Measurements from ENCODE around the gene MPPED1.

MPPED1 gene

DNA sequence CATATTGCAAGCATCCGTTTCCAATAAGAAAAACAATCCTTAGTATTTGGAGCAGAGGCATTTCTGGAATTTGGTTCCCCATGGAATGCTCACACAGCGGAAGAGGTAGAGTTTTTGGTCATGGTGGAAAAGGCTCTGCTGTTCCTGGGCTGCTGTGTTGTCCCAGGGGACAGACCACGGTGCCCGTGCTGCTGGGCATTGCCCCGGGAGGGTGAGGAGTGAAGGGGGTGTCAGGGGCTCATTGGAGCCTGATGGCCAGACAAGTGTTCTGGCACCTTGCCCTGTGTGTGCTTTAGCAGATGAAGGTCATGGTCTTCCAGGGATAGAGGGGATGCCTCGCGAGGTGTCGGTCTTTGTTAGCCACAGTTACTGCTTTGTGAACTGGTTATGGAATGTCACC is 61.2 kb downstream of the MPPED1 start:
- TF ChIP-seq, protein P1, sequence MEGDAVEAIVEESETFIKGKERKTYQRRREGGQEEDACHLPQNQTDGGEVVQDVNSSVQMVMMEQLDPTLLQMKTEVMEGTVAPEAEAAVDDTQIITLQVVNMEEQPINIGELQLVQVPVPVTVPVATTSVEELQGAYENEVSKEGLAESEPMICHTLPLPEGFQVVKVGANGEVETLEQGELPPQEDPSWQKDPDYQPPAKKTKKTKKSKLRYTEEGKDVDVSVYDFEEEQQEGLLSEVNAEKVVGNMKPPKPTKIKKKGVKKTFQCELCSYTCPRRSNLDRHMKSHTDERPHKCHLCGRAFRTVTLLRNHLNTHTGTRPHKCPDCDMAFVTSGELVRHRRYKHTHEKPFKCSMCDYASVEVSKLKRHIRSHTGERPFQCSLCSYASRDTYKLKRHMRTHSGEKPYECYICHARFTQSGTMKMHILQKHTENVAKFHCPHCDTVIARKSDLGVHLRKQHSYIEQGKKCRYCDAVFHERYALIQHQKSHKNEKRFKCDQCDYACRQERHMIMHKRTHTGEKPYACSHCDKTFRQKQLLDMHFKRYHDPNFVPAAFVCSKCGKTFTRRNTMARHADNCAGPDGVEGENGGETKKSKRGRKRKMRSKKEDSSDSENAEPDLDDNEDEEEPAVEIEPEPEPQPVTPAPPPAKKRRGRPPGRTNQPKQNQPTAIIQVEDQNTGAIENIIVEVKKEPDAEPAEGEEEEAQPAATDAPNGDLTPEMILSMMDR (IDR thresholded peaks at IDR 0.05; ENCODE audit: insufficient read depth, low read length, missing control alignments): no peak
- no peak for DNase-seq (ENCODE audit: low read depth, low spot score)
- POLR2A ChIA-PET: no interaction called here
- CTCF ChIA-PET: no interaction called here
- H3K4me3 ChIP-seq (ENCODE audit: low read depth, low read length): no peak overlapping the region

GRCh38 chr22:43473441-43473840 is 61.6 kb downstream of the MPPED1 start:
- DNase-seq (ENCODE audit: low read depth, low spot score): no peak
- H3K4me3 ChIP-seq (ENCODE audit: low read depth, low read length): no peak overlapping the region
- ChIA-PET CTCF (no interaction called here), POLR2A (no interaction called here)
- TF ChIP-seq, protein P1 (IDR thresholded peaks at IDR 0.05; ENCODE audit: insufficient read depth, low read length, missing control alignments): no peak

- TF ChIP-seq, protein P1 (IDR thresholded peaks at IDR 0.05; ENCODE audit: insufficient read depth, low read length, missing control alignments): no peak
- no peak for DNase-seq (ENCODE audit: low read depth, low spot score)
- CTCF ChIA-PET: no interaction called here
- POLR2A ChIA-PET: no interaction called here
- no peak overlapping the region for H3K4me3 ChIP-seq (ENCODE audit: low read depth, low read length)
Measured at GRCh38 chr22:43474161-43475101, 62.6 kb downstream of the MPPED1 start.

GRCh38 chr22:43475549-43476076 is 63.8 kb downstream of the MPPED1 start:
- CTCF ChIA-PET: no interaction called here
- H3K4me3 ChIP-seq (ENCODE audit: low read depth, low read length): no peak overlapping the region
- POLR2A ChIA-PET: no interaction called here
- DNase-seq (ENCODE audit: low read depth, low spot score): no peak
- TF ChIP-seq, protein P1 (IDR thresholded peaks at IDR 0.05; ENCODE audit: insufficient read depth, low read length, missing control alignments): no peak

DNA sequence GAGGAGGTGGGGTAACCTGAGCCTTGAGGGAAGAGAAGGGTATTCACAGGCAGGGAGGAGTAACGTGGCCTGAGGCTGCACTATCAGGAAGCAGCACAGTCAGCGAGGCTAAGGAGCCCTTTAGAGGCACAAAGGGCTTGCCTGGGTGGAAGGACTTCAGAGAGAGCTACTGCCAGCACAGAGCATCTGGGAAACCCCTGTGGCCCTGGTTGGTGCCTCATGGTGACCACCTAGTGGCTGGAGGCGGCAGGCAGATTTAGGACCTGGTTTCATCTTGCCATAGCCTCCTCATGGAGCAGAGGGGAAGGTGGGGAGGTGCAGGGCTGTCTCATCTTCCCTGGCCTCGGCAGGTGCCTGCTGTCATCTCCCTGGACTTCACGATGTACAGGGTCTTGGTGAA is 64.5 kb downstream of the MPPED1 start:
- POLR2A ChIA-PET: no interaction called here
- CTCF ChIA-PET: no interaction called here
- TF ChIP-seq, protein P1 (IDR thresholded peaks at IDR 0.05; ENCODE audit: insufficient read depth, low read length, missing control alignments): no peak
- no peak for DNase-seq (ENCODE audit: low read depth, low spot score)
- no peak overlapping the region for H3K4me3 ChIP-seq (ENCODE audit: low read depth, low read length)
